Colon (tissue), 2 donors: ENCODE data around the gene TMEM131L.

Source experiments
- FAIRE-seq: peaks from 2 replicates; lab custom pipeline; 2012; peaks lifted over from hg19 to GRCh38; lab: Jason Lieb, UNC
- donor health status: control.
- donor health status: control.

TMEM131L gene

DNA sequence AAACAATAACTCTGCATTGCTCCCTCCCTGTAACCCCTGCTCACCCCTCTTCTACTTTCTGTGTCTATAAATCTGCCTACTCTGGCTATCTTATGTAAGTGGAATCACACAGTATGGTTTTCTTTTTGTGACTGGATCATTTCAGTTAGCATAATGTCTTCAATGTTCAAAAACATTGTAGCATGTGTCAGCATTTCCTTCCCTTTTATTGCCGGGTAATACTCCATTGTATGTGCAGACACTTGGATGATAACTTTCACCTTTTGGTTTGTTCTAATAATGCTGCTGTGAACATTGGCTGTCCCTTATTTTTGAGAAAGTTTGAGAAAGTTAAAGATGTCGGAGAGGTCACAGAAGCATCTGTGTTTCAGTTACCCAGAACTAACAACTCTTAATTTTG is 157.3 kb downstream of the TMEM131L start:
- no peak for FAIRE-seq

DNA sequence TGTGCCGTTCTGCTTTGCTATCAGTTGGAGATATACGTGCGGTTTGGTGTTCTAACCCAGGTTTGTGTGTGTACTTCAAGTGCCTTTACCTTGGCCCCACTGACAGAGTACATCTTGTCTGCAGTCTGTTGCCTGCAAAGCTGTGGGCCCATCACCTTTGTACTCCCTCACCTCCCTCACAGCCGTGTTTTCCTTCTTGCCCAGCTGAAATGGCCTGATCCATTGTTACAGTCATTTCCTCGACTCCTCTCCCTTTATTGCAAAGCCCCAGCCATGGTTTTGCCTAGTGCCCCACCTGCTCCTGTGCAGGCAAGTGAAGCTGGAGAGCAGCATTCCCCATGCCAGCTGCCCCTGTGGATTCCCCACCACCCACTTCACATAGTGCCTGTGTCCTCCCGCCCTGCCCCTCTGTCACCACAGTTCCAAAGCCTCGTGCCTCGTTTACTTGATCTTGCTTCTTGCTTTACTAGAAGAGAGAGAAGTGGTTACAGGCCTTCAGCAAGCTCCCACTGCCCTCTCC is 162.7 kb downstream of the TMEM131L start:
- no peak for FAIRE-seq

GRCh38 chr4:153629776-153630175 is 163.6 kb downstream of the TMEM131L start:
- FAIRE-seq = no peak

GRCh38 chr4:153634738-153635353 is 168.7 kb downstream of the TMEM131L start:
- FAIRE-seq = no peak

DNA sequence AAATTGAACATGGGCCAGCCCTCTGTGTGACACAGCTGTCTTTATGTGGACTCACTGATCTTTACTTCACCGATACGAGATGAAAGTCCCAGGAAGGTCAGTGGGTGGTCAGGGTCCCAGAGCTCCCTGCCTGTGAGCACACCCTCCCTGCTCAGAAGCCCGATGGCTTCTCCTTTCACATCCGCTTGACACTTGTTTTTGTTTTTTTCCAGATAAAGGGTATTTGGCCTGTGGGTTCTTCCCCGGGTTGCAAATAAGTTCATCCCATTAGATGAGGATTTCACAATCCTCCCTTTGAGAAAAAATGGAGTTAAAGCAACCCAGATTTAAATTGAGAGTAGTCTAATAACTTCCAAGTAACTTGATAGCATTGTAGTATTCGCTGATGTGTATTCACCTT is 169.7 kb downstream of the TMEM131L start:
- no peak for FAIRE-seq

DNA sequence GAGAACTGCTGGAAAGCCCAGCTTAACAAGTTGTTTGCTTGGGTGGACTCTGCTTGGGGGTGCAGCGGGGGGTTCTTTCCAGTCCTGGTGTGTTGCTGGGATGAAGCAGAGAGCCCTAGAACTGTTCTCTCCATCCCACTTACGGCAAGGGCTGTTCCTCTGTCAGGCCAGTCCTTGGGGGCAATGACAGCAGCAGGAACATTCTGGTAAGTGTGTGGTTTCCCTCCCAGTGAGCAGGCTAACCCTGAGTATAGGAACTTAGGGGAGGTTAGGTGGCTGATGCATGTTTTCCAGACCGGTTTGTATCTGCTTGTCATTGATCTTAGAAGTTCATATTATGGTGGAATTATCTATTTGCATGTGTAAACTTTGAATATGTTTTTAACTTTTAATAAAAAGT is 171.0 kb downstream of the TMEM131L start:
- no peak for FAIRE-seq

DNA sequence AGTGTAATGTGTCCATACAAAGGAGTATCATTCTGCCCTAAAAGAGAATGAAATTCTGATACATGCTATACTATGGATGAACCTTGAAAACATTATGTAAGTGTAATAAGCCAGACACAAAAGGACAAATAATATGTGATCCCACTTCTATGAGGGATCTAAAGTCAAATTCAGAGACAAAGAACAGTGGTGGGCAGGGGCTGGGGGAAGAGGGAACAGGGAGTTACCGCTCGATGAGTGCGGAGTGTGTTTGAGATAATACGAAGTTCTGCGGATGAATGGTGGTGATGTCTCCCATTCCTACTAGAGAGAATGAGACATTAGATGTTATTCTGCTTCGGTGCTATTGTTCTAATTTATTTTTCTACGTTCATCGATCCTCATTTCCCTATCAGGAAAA is 171.9 kb downstream of the TMEM131L start:
- FAIRE-seq = no peak

GRCh38 chr4:153638999-153639398 is 172.8 kb downstream of the TMEM131L start:
- no peak for FAIRE-seq

- FAIRE-seq = no peak
Measured at GRCh38 chr4:153639833-153640802, 174.0 kb downstream of the TMEM131L start.

DNA sequence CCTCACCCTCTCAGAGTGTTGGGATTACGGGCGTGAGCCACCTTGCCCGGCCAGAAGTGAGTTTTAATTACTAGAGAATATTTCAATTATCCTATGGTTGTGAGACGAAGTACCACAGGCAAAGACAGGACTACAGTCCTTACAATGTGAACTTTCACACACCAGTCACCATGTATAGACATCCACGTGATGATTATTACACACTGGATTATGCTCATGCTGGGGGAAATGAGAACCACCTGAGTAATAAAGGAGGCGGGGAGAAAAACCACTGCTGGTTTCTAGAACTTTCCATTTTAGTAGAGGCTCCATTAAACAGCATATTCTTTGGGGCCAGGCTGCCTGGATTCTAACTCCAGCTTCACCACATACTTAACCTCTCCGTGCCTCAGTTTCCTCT is 175.4 kb downstream of the TMEM131L start:
- no peak for FAIRE-seq

DNA sequence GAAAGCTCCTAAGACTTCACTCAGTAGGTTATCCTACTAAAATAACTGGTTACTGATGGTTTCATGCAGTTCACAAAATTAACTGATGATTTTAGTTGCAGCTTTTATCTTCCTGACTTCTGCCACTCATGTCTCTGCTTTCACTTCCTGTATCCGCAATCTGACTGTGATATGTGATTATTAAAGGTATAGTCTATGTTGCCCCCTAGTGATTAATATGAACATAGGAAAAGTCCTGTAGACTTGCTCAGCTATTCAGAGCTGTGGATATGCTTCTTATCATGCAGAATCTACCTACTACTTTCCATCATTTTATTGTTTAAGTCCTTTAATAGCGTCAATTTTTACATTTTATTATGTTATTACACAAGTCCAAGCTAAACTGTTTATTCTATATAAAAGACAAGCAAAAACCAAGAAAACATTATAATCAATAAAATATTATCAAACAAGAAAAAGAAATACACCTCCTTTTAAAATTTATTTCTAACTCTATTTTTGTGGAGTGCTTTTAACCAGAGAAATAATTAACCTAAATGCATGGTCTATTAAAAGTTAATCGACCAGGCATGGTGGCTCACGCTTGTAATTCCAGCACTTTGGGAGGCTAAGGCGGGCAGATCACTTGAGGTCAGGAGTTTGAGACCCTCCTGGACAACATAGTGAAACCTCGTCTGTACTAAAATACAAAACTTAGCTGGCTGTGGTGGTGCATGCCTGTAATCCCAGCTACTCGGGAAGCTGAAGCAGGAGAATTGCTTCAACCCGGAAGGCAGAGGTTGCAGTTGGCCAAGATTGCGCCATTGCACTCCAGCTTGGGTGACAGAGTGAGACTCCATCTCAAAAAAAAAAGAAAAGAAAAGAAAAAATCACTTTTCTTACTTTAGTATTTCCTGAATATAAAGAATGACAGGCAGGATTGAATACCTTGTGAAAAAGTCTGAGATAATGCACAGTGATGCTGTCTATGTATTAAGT is 177.5 kb downstream of the TMEM131L start:
- peak; percentile 51 for FAIRE-seq

DNA sequence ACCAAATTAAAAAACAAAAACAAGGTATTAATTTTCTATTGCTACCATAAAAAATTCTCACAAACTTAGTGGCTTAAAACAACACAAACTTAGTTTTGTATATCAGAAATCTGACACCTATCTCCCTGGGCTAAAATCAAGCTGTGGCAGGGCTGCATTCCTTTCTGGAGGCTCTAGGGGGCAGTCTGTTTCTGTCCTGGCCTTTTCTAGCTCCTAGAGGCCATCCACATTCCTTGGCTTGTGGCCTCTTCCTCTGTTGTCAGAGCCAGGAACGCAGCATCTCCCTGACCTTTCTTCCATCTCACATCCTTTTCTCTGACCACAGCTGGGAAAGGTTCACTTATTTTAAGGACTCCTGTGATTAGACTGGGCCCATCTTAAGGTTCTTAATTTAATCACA is 179.0 kb downstream of the TMEM131L start:
- no peak for FAIRE-seq

- FAIRE-seq = no peak
Measured at GRCh38 chr4:153646261-153646660, 180.1 kb downstream of the TMEM131L start.

DNA sequence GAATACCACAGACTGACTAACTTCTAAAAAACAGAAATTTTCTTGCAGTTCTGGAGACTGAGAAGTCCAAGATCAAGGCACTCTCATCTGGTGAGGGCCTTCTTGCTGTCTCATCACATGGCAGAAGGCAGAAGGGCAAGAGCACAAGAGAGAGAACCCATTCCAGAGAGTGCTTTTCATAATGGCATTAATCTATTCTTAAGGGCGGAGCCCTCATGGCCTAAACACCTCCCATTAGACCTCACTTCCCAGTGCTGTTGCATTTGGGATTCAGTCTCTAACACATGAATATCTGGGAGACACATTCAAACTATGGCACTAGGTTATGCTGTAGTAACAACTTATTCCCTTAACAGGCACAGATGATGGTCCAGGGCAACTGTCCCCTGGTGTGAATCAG is 180.8 kb downstream of the TMEM131L start:
- no peak for FAIRE-seq

DNA sequence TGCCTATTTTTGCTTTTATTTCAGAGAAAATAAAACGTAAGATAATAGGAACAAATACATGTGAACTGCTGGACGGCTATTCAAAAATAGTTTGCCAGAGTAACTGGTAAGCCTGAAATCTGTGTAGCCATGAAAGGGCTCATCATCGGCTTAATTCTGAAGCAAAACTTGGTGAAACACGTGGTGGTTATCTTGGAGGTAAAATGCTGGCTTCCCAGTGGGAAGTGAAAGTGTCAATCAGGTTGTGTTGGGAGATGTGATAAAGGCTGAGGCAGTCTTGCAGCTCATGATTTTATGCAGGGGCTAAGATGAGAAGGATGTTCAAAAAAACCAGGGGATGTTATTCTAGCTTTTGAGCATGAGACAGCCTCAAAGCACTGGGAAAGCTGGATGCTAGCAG is 181.8 kb downstream of the TMEM131L start:
- no peak for FAIRE-seq

DNA sequence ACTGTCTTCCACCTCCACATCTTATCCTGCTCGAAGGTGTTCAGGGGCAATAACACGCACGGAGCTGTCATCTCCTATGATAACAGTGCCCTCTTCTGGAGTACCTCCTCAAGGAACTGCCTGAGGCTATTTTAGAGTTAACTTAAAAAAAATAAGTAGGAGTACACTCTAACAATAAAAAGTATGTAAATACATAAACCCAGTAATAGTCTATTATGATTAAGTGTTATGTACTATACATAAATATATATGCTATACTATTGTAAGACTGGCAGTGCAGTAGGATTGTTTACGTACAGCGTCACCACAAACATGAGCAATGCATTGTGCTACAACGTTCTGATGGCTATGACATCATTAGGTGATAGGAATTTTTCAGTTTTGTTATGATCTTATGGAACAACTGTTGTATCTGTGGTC is 183.4 kb downstream of the TMEM131L start:
- no peak for FAIRE-seq

DNA sequence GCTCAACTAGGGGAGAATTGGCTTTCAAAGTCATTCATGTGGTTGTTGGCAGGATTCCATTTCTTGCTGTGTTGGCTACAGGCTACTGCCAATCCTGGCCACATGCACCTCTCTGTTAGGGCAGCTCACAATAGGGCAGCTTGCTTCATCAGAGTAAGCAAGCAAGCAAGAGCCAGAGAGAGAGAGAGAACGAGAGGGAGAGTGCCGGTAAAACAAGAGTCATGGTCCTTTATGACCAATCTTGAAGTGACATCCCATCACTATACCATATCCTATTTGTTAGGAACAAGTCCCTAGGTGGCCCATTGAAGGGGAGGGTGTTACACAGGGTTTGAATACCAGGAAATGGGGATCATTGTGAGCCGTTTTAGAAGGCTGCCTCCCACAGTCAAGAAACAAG is 185.0 kb downstream of the TMEM131L start:
- no peak for FAIRE-seq

DNA sequence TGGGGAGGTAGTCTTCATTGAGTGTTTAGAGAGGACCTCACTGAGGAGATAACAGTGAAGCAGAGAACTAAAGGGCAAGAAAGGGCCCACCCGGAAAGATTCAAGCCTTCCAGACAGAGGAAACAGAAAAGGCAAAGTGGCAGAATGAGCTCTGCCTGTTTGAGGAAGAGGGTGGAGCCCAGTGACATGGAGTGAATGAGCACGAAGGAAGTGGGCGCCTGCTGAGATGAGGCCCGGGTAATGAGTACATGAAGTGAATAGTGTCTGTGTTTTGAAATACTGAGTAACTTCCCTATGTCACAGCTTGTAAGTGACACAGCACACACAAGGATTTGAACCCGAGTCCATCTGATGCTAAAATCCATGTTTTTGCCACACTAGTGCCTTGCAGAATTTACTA is 185.4 kb downstream of the TMEM131L start:
- FAIRE-seq = no peak

GRCh38 chr4:153652051-153652784 is 186.1 kb downstream of the TMEM131L start:
- no peak for FAIRE-seq

DNA sequence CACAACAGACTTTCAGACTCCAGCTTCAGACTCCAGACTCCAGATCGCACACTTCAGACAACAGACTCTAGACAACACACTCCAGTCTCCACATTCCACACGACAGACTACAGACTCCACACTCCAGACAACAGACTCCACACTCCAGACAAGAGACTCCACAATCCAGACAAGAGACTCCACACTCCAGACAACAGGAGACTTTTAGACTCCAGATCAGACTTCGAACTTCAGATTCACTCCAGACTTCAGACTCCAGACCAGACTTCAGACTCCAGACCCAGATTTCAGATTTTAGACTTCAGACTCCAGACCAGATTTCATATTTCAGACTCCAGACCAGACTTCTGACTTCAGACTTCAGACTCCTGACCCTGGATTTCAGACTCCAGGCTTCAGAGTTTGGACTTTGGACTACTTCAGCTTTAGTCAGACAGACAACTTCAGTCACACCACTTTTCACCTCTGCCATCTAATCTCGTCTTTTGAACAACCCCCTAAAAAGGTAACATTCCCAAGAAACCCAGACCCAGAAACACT is 188.9 kb downstream of the TMEM131L start:
- no peak for FAIRE-seq

DNA sequence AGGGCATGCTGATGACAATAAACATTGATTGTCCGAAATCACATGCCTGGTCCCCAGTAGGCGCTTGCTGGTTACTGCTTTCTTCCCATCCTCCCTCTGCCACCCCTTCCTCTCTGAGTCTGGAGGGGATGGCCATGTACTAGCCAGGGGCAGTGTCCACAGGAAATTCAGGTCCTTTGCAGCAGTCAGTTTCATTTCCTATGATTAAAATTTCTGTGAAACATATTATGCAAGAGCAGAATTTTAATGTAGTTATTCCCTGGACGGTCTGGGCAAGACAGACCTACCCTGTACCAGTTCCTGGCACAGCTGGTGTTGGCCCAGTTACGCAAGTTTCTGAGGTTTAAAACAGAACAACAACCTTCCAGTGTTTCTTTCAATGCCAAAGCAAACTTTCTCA is 189.8 kb downstream of the TMEM131L start:
- no peak for FAIRE-seq
